CD4-positive, alpha-beta T cell treated with Interleukin-6 at 100 ng/mL for 8 hours (primary cell): Measurements from ENCODE around the gene RTN4.
"Not testable (repeated sequence)": the region's sequence is repeated elsewhere in the genome, so short reads cannot be mapped to it uniquely, and the experiment has no call there.

Experiments
- DNase-seq: peaks from one replicate; pipeline ENCODE4 v3.0.0-alpha.2; 2020; ENCODE audit warnings: mixed read lengths, low spot score

The RTN4 gene, protein sequence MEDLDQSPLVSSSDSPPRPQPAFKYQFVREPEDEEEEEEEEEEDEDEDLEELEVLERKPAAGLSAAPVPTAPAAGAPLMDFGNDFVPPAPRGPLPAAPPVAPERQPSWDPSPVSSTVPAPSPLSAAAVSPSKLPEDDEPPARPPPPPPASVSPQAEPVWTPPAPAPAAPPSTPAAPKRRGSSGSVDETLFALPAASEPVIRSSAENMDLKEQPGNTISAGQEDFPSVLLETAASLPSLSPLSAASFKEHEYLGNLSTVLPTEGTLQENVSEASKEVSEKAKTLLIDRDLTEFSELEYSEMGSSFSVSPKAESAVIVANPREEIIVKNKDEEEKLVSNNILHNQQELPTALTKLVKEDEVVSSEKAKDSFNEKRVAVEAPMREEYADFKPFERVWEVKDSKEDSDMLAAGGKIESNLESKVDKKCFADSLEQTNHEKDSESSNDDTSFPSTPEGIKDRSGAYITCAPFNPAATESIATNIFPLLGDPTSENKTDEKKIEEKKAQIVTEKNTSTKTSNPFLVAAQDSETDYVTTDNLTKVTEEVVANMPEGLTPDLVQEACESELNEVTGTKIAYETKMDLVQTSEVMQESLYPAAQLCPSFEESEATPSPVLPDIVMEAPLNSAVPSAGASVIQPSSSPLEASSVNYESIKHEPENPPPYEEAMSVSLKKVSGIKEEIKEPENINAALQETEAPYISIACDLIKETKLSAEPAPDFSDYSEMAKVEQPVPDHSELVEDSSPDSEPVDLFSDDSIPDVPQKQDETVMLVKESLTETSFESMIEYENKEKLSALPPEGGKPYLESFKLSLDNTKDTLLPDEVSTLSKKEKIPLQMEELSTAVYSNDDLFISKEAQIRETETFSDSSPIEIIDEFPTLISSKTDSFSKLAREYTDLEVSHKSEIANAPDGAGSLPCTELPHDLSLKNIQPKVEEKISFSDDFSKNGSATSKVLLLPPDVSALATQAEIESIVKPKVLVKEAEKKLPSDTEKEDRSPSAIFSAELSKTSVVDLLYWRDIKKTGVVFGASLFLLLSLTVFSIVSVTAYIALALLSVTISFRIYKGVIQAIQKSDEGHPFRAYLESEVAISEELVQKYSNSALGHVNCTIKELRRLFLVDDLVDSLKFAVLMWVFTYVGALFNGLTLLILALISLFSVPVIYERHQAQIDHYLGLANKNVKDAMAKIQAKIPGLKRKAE

DNA sequence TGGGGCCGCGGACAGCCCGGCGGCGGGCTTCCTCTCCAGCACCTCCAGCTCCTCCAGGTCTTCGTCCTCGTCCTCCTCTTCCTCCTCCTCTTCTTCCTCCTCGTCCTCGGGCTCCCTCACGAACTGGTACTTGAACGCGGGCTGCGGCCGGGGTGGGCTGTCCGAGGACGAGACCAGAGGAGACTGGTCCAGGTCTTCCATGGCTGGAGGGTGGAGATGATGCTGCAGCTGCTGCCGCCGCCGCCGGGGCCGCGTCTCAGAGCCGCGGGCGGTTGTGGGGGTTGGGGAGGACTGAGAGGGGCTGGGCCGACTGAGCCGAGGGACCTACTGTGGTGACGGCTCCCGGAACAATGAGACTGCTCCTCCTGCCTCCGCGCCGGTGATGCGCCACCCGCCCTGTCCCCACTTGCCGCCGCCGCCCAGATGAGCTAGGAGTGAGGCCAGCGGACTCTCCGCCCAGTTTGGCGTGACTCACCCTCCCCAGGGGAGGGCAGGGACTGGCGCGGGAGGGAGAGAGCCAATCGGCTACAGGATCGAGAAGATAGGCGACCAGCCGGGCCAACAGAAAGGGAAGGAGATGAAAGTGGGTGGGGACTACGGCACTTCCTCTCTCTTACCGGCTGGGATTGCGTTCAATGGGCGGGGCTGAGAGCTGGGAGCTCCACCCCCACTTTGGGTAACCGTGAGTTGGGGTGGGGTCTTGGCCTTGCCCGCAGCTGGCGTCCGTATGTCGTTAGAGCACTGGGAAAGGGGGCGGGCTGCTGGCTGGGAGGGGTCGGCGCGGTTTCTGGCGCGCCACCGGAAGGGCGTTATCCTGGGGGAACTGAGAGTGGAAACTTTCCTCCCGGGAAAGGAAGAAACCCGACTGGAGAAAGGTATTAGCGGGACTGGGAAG, at the start of gene RTN4:
TSS of gene RTN4 (minus strand) at position 352 of the 895 bp plus-strand sequence. CDS start at position 201, 151 bp downstream.
- peak; percentile 99 for DNase-seq

DNA sequence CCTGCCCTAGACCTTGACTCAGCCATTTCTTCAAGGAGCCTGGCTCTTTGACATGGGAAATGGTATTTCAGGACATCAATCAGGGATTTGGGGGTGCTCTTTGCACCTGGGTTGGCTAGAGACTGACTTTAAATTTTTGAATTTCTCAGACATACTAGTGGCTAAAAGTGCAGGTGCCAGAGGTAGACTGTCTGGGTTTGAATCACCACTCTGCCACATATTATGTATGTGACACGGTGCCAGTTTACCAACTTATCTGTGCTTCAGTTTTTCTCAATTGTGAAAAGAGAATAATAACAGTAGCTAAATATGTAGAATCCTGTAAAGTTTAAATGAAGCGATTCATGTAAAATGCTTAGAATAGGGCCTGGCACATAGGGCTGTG, 49.2 kb upstream of the RTN4 start:
- no peak for DNase-seq

DNA sequence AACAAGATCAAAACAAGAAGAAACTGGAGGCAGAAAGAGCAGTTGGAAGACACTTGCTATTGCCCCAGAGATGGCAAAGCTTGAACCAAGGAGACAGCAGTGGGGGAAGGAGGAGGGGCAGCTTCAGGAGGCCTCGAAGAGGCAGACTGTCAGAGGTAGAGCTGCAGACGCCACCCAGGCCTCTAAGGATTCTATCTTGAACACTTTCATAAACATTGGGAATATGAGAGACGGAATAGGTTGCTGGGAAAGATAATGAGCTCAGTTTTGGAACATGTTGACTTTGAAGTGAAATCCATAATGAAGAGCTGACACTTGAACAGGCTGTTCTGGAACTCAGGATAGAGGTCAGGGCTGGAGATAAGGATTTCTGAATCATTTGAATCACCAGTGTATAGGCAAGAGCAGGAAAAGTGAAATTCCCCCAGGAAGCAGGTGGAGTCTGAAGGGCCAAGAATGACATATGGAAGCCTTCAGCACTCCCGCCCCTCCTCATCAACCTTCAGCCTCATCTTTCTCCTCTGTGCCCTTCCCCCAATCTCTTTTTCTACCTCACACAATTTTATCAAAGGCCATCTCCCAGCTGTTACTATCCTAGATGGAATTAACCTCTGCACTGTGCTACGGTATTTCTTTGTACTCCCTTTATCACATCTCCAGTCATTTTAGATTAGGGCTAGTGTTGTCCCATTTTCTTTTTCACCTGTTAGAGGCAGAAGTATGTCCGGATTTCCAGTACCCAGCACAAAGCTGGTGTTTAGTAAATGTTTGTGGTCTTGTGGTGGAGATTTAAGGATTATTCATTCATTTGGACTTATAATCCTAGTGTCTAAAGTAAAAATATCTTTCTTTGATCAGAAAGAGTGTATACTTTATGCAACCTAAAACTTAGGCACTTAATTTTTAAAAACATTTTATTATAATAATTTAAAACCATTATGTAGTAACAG, 47.5 kb upstream of the RTN4 start:
- DNase-seq: no peak

DNA sequence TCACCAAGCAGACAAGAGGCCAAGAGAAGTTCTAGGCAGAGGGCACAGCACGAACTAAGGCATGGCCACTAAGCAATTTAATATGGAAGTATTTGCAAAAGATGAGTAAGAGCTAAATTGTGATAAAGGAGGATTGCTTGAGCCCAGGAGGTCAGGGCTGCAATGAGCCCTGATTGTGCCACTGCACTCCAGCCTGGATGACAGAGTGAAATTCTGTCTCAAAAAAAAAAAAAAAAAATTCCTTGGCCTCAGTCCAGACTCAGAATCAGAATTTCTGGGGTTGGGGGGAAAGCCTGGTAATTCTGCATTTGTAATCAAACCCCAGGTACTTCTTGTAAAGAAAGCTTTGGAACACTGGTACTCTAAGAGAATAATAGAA, 46.8 kb upstream of the RTN4 start:
- DNase-seq: no peak

DNA sequence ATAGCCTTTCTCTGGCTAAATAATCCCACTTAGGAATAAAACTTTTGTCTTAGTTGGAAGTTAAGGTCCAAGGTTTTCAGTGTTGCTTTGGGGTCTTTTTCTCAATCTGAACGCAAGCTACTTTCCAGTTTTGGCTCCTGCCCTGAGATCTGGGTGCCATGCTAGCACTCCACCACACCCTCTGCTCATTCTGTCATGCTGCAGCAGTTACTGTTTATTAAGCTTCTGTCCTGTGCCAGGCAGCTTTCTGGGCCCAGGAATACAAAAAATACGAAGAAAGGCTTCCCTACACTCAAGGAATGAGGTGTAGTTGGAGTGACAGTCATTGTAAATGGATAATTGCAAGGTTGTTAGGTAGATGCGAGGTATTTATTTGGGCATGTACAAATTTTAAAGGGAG, 46.3 kb upstream of the RTN4 start:
- DNase-seq: no peak

DNA sequence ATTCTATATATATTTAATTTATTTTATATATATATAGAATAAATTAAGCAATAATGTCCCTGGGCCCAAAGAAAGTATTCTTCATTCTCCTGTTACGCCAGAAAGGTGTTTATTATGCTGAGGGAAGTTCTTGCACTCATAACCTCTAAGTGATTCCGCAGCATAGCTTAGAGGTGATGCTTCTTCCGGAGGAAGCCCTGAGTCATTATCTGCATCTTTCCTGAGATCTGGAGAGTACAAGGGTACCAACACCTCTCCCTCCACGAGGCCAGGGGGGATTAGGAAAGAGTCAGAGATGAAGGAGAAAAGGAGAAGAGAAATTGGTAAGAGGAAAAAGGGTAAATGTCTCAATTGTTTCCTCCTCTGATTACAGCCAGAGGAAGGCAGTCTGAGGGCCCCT, 43.1 kb upstream of the RTN4 start:
- no peak for DNase-seq

DNA sequence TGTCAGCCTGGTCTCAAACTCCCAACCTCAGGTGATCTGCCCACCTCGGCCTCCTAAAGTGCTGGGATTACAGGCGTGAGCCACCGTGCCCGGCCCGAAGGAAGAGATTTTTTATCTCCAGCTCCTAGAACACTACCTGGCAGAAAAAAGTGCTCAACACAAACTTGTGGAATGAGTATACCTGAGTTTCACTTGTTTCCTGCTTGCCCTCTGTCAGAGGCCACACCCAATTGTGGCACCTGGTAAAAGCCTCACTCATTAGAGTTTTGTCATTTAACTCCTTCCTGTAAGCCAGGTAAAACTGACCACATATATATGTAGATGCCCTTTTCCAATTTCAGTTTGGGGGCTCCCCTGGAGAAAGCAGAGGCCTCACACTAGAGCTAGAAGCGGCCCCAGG, 42.2 kb upstream of the RTN4 start:
- DNase-seq: no peak

DNA sequence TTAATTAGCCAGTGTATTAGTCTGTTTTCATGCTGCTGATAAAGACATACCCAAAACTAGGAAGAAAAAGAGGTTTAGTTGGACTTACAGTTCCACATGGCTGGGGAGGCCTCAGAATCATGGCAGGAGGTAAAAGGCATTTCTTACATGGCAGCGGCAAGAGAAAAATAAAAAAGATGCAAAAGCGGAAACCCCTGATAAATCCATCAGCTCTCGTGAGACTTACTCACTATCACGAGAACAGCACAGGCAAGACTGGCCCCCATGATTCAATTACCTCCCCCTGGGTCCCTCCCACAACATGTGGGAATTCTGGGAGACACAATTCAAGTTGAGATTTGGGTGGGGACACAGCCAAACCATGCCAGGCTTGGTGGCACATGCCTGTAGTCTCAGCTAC, 41.4 kb upstream of the RTN4 start:
- DNase-seq: not testable (repeated sequence)

DNA sequence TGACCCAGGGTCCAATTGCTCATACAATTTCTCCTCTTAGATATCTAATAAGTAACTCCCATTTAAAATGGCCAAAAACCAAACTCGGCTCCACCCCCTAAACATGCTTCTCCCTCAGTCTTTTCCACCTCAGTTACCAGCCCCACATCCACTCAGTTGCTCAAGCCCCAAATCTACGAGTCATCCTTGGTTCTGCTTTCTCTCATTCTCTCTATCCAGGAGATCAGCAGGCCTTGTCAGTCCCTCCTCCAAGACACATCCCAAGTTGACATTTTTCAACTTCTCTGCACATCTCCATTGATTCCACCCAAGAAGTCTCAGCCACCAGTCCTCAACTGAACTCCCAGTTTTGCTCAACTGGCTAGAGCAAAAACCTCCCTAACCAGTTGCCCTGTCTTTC, 40.5 kb upstream of the RTN4 start:
- DNase-seq: no peak

DNA sequence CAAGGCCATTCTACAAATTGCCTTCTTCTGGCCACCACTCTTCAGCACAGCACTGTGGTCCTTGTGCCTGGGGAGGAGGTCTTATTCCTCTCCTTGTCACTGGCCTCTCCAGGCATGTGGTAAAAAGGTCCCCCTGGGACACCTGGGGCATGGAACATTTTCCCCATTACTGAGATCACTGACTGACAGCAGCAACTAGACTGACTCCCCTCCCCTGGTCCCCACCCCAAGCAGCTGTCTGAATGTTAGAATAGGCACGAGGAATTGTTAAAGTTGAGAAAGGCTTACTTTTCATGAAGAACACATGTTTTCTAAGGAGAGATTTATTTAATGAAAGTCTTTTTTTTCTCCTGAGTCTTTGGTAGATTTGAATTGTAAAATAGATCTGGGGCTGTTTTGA, 39.5 kb upstream of the RTN4 start:
- DNase-seq: no peak

DNA sequence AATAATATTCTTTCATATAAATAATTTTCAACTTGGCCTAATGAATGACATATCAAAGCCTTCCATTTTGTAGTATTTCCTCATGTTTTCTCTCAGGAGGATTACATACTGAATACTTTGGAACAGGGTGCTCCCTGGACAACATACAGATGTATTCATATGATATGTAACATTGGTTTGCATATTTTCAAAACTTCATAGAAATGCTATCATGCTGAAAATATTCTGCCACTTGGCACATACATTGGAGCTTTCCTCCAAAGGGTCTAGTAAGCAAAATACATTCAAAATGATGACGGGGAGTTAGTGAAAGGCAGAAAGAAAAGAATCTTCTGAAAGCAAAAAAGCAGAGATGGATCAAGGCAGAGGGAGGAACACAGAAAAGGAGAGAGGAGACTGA, 38.1 kb upstream of the RTN4 start:
- no peak for DNase-seq

DNA sequence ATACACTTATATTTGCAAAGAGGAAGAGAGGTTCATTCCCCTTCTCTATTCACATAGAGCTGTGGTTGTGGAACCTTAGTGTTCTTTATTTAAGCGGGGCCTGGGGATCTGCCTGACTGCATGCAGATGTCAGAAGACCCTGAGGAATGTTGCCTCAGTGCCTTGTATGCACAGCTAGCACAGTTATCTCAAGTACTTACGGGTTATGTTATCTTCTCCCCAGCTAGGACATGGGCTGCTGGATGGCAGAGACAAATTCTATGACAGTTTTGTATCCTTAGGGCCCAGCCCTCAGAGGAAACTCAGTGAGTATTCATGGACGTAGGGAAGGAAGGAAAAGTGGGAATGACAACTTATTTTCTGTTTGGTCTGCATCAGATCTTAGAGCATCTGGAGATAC, 37.7 kb upstream of the RTN4 start:
- no peak for DNase-seq

DNA sequence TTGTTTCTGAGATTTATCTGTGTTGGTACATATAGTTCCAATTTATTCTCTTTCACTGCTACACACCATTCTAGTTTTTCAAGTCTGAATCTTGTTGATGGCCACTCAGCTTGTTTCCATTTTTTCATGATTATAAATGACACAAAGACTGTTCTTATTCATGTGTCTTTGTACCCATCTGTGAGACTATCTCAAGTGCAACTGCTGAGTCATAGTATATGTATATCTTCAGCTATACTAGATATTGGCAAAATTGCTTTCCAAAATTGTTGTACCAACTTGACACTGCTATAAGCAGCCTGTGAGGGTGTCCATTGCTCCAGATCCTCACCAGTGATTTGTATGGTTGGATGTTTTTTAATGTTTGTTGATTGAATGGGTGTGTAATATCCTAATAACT, 37.2 kb upstream of the RTN4 start:
- DNase-seq: no peak

DNA sequence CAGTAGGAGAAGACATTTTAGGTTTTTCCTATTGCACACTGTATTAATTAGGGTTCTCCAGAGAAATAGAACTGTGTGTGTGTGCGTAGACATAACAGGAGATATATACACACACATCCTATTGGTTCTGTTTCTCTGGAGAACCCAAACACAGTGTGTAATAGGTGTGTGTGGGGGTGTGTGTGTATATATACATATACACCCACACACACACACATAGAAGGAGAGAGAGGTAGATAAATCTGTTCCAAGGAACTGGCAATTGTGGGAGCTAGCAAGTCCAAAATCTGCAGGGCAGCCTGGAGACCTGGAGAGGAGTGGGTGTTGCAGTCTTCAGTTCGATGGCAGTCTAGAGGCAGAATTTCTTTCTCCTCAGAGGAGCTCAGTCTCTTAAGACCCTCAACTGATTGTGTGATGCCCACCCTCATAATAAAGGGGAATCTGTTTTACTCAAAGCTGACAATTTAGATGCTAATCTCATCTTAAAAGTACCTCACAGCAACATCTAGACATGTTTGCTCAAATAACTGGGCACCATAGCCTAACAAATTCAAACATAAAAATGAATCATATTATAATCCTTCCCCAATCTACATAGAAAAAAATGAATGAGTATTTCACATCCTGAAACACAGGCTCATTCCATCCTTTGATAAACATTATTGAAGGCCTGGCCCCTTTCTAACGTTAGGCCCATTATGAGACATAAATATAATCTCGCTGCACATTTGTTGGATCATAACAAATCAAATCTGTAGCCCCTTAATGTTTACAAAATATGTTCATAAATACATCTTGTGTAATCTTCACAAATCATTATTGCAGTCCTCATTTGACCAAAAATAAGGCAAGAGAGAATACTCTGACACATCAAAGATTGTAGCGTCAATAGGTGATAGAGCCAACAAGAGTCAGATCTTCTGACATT, 35.1 kb upstream of the RTN4 start:
- no peak for DNase-seq

DNA sequence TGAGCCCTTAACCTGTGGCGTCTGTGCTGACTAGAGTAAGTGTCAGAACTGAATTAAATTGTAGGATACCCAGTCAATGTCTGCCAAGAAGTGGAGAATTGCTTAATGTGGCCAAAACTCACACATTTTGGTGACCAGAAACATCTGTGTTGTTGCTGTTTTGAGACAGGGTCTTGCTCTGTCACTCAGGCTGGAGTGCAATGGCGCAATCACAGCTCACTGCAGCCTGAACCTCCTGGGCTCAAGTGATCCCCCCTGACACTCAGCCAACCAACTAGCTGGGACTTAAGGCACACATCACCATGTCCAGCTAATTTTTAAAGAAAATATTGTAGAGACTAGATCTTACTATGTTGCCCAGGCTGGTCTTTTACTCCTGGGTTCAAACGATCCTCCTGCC, 34.4 kb upstream of the RTN4 start:
- no peak for DNase-seq

DNA sequence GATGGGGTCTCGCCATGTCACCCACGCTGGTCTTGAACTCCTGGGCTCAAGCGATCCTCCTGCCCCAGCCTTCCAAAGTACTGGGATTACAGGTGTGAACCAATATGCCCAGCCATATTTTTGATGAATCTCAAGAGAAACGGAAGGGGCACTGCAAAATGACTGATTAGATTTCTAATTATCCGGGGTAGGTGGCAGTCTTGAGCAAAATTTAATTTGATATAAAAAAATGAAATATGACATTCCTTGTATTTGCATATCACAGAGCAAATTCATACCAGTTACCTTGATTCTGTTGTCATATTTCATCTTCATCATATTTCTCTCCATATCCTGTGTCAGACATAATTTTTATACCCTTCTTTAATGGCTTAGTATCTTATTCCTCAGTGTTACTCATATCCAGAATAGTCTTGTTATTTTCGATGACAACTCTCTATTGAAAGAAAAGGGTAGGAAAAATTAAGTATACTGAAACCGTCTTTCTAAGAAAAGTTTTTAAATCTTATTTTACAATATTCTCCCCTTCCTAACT, 30.0 kb upstream of the RTN4 start:
- DNase-seq: no peak

DNA sequence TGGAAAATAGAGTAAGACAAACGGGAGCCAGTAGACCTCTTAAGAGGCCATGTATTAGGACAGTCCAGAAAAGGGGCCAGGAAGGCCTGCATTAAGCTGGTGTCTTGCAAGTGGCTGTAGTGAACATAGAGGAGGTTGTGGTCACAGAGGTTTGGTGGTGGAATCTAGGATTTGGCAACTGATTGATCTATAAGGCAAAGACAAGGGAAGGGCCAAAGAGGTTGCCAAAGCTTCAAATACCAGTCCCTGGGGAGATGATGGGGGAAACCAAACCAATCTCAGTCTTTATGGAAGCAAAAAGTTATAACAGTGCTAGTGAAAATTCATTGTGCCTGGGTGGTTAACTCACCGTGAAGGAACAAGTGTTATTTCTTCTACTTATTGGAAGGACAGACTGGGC, 28.7 kb upstream of the RTN4 start:
- DNase-seq: no peak

DNA sequence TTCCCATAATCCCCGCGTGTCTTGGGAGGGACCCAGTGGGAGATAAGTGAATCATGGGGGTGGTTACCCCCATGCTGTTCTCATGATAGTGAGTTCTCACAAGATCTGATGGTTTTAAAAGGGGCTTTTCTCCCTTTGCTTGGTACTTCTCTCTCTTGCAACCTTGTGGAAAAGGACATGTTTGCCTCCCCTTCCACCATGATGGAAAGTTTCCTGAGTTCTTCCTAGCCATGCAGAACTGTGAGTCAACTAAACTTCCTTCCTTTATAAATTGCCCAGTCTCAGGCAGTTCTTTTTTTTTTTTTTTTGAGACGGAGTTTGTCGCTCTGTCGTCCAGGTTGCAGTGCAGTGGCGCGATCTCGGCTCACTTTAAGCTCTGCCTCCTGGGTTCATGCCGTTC, 26.5 kb upstream of the RTN4 start:
- DNase-seq: no peak

DNA sequence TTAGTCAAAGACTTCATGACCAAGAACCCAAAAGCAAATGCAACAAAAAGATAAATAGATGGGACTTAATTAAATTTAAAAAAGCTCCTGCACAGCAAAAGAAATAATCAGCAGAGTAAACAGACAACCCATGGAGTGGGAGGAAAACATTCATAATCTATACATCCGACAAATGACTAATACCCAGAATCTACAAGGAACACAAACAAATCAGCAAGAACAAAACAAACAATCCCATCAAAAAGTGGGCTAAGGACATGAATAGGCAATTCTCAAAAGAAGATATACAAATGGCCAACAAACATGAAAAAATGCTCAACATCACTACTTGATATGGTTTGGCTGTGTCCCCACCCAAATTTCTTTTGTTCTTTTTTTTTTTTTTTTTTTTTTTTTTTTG, 25.8 kb upstream of the RTN4 start:
- not testable (repeated sequence) for DNase-seq
